ENCODE results near the gene SIGLEC10.
"Not testable (repeated sequence)": the region's sequence is repeated elsewhere in the genome, so short reads cannot be mapped to it uniquely, and the experiment has no call there.

SIGLEC10 gene, protein sequence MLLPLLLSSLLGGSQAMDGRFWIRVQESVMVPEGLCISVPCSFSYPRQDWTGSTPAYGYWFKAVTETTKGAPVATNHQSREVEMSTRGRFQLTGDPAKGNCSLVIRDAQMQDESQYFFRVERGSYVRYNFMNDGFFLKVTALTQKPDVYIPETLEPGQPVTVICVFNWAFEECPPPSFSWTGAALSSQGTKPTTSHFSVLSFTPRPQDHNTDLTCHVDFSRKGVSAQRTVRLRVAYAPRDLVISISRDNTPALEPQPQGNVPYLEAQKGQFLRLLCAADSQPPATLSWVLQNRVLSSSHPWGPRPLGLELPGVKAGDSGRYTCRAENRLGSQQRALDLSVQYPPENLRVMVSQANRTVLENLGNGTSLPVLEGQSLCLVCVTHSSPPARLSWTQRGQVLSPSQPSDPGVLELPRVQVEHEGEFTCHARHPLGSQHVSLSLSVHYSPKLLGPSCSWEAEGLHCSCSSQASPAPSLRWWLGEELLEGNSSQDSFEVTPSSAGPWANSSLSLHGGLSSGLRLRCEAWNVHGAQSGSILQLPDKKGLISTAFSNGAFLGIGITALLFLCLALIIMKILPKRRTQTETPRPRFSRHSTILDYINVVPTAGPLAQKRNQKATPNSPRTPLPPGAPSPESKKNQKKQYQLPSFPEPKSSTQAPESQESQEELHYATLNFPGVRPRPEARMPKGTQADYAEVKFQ

DNA sequence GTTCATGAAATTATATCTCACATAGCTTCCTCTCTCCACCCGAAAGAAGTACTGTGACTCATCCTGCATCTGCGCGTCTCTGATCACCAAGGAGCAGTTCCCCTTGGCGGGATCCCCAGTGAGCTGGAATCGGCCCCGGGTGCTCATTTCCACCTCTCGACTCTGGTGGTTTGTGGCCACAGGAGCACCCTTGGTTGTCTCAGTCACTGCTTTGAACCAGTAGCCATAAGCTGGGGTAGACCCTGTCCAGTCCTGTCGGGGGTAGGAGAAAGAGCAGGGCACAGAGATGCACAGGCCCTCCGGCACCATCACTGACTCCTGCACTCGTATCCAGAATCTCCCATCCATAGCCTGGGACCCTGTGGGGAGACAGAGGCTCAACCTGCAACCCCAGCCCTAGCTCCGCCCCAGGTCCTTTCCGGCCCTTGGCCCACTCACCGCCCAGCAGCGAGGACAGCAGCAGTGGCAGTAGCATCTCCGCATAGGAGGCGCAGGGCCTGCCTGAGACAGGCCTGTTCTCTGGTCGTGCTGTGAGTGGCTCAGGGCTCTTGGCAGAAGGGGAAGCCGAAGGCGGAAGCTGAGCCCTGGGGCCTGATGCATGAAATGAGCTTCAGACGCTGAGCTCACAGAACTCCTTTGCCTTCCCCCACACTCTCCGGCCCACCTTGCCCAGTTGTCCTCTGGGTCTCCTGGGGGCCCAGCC lies at the start of gene SIGLEC10:
Gene SIGLEC10 (minus strand): TSS at position 536 of the 703 bp plus-strand sequence. CDS start 61 bp downstream, at position 475.
- Histone ChIP-seq H3F3A (ENCODE audit: insufficient read depth, low read length) (no peaks in the 10 kb centered on the region), H3K36me3 (ENCODE audit: insufficient read depth, low read length) (peaks cover 17% of the 10 kb centered on the region; the same call in 1 of the 2 replicates), H3K4me2 (ENCODE audit: low read length) (peak within 1 kb of the TSS; percentile 93), H3K9ac (ENCODE audit: low read length) (peak within 1 kb of the TSS; percentile 86), H3K9me3 (ENCODE audit: low read length) (no peaks in the 10 kb centered on the region), H2AFZ (ENCODE audit: low read length) (peak within 1 kb of the TSS; percentile 83; the same call in 1 of the 2 replicates), H3K4me3 (ENCODE audit: low read depth, low read length, poor library complexity, severe bottlenecking) (peak within 1 kb of the TSS; percentile 84), H3K27me3 (ENCODE audit: insufficient read depth, low read length) (no peaks in the 10 kb centered on the region), H3K79me2 (ENCODE audit: insufficient read depth, low read length) (no peaks in the 10 kb centered on the region), H3K27ac (ENCODE audit: low read depth, low read length, poor library complexity, severe bottlenecking) (peak within 1 kb of the TSS; percentile 76), H4K20me1 (ENCODE audit: insufficient read depth, low read length) (no peaks in the 10 kb centered on the region), H3K9me2 (ENCODE audit: low read depth, low read length) (no peaks in the 10 kb centered on the region), H3K4me1 (ENCODE audit: insufficient read depth, low read length, severe bottlenecking) (peaks cover 23% of the 10 kb centered on the region)
- TF ChIP-seq, protein P1, sequence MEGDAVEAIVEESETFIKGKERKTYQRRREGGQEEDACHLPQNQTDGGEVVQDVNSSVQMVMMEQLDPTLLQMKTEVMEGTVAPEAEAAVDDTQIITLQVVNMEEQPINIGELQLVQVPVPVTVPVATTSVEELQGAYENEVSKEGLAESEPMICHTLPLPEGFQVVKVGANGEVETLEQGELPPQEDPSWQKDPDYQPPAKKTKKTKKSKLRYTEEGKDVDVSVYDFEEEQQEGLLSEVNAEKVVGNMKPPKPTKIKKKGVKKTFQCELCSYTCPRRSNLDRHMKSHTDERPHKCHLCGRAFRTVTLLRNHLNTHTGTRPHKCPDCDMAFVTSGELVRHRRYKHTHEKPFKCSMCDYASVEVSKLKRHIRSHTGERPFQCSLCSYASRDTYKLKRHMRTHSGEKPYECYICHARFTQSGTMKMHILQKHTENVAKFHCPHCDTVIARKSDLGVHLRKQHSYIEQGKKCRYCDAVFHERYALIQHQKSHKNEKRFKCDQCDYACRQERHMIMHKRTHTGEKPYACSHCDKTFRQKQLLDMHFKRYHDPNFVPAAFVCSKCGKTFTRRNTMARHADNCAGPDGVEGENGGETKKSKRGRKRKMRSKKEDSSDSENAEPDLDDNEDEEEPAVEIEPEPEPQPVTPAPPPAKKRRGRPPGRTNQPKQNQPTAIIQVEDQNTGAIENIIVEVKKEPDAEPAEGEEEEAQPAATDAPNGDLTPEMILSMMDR (IDR thresholded peaks at IDR 0.05; ENCODE audit: low read length): peak; percentile 9; the same call in 1 of the 2 replicates
- TF ChIP-seq EZH2 (IDR thresholded peaks at IDR 0.05; ENCODE audit: borderline replicate concordance, low read length): no peak

DNA sequence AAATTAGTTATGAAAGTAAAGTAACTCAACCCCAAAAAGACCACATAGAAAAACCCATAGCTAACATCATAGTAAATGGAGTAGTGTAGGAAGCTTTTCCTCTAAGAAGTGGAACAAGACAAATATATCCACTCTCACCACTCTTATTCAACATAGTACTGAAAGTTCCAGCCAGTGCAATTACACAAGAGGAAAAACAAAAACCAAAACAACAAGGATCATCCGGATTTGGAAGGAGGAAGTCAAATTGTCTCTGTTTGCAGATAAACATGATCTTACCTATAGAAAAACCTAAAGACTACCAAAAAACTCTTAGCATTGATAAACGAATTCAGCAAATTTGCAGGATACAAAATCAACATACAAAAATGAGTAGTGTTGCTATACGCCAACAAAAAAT lies 49.3 kb upstream of the SIGLEC10 start:
- H3K79me2 ChIP-seq (ENCODE audit: insufficient read depth, low read length): no peaks in the 10 kb centered on the region
- no peaks in the 10 kb centered on the region for H4K20me1 ChIP-seq (ENCODE audit: insufficient read depth, low read length)
- TF ChIP-seq, protein P1 (IDR thresholded peaks at IDR 0.05; ENCODE audit: low read length): no peak
- TF ChIP-seq EZH2 (IDR thresholded peaks at IDR 0.05; ENCODE audit: borderline replicate concordance, low read length): no peak
- no peaks in the 10 kb centered on the region for H3K9me3 ChIP-seq (ENCODE audit: low read length)
- H3K27me3 ChIP-seq (ENCODE audit: insufficient read depth, low read length): no peaks in the 10 kb centered on the region
- H3K4me2 ChIP-seq (ENCODE audit: low read length): no peak overlapping the region
- no peak overlapping the region for H2AFZ ChIP-seq (ENCODE audit: low read length)
- H3K9ac ChIP-seq (ENCODE audit: low read length): no peak overlapping the region
- no peaks in the 10 kb centered on the region for H3F3A ChIP-seq (ENCODE audit: insufficient read depth, low read length)
- no peaks in the 10 kb centered on the region for H3K9me2 ChIP-seq (ENCODE audit: low read depth, low read length)
- no peak overlapping the region for H3K4me3 ChIP-seq (ENCODE audit: low read depth, low read length, poor library complexity, severe bottlenecking)
- H3K4me1 ChIP-seq (ENCODE audit: insufficient read depth, low read length, severe bottlenecking): no peaks in the 10 kb centered on the region
- no peaks in the 10 kb centered on the region for H3K36me3 ChIP-seq (ENCODE audit: insufficient read depth, low read length)
- H3K27ac ChIP-seq (ENCODE audit: low read depth, low read length, poor library complexity, severe bottlenecking): no peak overlapping the region

GRCh38 chr19:51463976-51464581 lies 46.6 kb upstream of the SIGLEC10 start:
- H3K27me3 ChIP-seq (ENCODE audit: insufficient read depth, low read length); H3F3A ChIP-seq (ENCODE audit: insufficient read depth, low read length); H3K9me2 ChIP-seq (ENCODE audit: low read depth, low read length); H3K79me2 ChIP-seq (ENCODE audit: insufficient read depth, low read length); H3K27ac ChIP-seq (ENCODE audit: low read depth, low read length, poor library complexity, severe bottlenecking); H3K4me2 ChIP-seq (ENCODE audit: low read length); H3K4me1 ChIP-seq (ENCODE audit: insufficient read depth, low read length, severe bottlenecking); H4K20me1 ChIP-seq (ENCODE audit: insufficient read depth, low read length); H3K9me3 ChIP-seq (ENCODE audit: low read length); H3K36me3 ChIP-seq (ENCODE audit: insufficient read depth, low read length); H3K9ac ChIP-seq (ENCODE audit: low read length); H2AFZ ChIP-seq (ENCODE audit: low read length); H3K4me3 ChIP-seq (ENCODE audit: low read depth, low read length, poor library complexity, severe bottlenecking): not testable (repeated sequence)
